ENCODE results near the gene ABCA7.

DNA sequence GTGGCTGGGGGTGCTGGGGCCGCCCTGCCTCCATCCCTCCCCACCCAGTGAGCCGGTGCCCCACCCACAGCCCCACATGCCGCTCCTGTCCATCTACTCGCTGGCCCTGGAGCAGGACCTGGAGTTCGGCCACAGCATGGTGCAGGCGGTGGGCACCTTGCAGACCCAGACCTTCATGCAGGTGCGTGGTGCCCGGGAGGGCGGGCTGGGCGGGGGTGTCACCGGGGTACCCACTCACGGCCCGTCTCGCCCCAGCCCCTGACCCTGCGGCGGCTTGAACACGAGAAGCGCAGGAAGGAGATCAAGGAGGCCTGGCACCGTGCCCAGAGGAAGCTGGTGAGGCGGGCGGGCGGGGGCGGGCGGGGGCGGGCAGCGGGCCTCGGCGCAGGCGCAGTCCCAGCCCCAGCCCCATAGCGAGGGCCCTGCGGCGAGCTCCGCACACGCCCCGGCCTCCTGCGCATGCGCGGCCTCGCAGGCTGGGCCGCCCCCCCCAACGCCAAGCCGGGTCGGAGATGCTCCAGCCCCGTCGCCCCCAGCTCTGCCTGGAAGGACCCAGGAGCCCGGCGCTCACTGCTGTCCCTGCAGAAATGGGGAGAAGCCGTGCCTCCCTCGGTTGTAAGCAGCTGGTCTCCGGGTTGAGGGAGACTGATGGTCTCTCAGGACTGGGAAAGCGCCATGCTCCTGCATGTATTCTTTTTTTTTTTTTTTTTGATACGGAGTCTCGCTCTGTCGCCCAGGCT is 34.8 kb downstream of the ABCA7 start:
- TF ChIP-seq, protein P1, sequence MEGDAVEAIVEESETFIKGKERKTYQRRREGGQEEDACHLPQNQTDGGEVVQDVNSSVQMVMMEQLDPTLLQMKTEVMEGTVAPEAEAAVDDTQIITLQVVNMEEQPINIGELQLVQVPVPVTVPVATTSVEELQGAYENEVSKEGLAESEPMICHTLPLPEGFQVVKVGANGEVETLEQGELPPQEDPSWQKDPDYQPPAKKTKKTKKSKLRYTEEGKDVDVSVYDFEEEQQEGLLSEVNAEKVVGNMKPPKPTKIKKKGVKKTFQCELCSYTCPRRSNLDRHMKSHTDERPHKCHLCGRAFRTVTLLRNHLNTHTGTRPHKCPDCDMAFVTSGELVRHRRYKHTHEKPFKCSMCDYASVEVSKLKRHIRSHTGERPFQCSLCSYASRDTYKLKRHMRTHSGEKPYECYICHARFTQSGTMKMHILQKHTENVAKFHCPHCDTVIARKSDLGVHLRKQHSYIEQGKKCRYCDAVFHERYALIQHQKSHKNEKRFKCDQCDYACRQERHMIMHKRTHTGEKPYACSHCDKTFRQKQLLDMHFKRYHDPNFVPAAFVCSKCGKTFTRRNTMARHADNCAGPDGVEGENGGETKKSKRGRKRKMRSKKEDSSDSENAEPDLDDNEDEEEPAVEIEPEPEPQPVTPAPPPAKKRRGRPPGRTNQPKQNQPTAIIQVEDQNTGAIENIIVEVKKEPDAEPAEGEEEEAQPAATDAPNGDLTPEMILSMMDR (IDR thresholded peaks at IDR 0.05), result no peak
- no peak for TF ChIP-seq POLR2A (IDR thresholded peaks at IDR 0.05)
